HG02973 (cell line): ENCODE results near the gene ESYT2.

Experiments used
- ATAC-seq: cut with Tn5 transposase; IDR thresholded peaks from one replicate; pipeline ENCODE4 v1.9.1; 2021; ENCODE audit warnings: moderate library complexity; ENCODE audit not compliant: unreplicated experiment

ESYT2 gene

GRCh38 chr7:158804335-158804734 lies 25.0 kb downstream of the ESYT2 start:
- no peak for ATAC-seq

DNA sequence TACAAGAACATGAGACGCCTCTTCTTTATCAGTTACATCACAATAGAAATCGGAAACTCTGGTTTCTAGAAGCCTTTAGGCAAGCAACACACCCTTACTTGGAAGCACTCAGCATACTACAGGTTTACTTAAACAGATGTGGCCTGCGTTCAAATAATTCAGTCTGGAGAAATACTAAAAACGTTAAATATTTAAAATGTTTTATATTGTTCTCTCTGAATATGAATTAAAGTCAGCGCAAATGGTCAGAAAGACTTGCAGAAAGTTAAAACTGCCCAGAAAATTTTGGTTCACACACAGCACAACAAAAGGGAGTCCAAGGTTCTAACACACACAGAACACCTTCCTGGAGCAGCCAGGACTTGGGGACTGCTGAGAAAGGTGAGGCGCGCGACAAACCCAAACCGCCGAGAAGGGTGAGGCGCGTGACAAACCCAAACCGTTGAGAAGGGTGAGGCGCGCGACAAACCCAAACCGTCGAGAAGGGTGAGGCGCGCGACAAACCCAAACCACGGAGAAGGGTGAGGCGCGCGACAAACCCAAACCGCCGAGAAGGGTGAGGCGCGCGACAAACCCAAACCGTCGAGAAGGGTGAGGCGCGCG lies 25.8 kb downstream of the ESYT2 start:
- ATAC-seq, result no peak

GRCh38 chr7:158802535-158803366 lies 26.6 kb downstream of the ESYT2 start:
- no peak for ATAC-seq

DNA sequence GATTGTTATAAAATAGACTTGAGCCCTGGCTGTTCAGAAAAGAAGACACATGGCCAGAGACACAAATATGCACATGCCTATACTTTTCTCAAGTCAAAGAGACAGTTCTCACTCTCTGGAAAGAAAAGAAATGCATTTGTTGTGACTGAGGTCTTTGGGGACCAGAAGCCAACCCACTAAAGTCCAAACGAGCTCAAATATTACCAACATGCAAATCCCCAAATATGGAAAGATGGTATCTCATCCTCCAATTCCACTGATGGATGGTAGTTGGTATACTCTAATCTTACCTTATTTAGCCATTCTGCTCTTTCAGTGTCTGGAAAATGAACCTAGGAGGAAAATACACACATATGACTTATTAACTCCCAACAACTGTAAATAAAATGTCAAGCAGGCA lies 30.6 kb downstream of the ESYT2 start:
- no peak for ATAC-seq

GRCh38 chr7:158796667-158797066 lies 32.6 kb downstream of the ESYT2 start:
- ATAC-seq, result no peak

DNA sequence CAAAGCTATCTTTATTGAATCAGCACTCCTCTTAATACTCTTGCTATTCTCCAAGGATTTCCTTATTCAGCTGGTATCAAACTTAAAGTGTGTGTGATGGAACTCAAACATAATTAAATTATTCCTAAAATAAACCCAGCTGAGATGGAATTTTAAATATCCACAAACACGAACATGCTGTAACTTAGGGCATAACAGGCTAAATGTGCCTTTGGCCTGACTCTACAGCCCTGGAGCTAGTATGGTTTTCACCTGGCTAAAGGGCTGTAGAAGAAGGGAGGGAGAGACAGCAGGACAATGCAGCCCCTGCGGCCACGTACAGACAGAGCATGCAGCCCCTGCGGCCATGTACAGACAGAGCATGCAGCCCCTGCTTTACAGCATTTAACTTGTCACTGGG lies 34.0 kb downstream of the ESYT2 start:
- no peak for ATAC-seq

GRCh38 chr7:158791107-158791506 lies 38.2 kb downstream of the ESYT2 start:
- ATAC-seq, result no peak

DNA sequence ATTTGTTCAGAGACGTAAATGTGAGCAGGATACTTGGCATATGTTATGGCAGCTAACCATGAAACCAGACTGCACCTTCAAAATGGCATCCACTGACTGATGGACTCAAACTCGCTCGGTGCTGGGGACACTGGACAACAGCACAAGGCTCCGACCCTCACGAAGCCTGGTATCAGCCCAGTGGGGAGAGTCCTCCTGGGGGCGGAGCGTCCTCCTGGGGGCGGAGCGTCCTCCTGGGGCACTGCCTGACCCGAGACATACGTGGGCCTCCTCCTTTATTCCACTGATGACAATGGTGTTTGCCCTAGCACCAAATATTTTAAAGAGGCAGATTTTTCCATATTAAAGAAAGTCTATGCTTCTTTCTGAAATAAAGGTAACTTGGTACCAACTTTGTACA lies 39.5 kb downstream of the ESYT2 start:
- no peak for ATAC-seq

DNA sequence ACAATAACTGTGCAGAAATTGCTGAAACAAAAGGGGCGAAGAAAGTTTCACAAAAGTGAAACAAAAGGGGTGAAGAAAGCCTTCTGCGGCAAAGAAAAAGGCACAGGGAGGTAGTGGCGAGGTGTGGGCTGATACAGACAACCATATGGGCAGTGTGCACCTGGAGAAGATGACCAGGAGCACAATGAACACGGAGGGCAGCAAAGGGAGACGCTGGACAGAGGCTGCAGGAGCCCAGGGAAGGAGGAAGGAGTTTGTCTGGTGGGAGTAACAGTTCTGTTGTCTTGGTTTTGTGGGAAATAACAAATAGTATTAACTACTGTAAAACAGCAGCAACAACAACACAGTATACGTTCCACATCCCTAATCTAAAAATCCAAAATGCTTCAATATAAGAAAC lies 42.4 kb downstream of the ESYT2 start:
- no peak for ATAC-seq

DNA sequence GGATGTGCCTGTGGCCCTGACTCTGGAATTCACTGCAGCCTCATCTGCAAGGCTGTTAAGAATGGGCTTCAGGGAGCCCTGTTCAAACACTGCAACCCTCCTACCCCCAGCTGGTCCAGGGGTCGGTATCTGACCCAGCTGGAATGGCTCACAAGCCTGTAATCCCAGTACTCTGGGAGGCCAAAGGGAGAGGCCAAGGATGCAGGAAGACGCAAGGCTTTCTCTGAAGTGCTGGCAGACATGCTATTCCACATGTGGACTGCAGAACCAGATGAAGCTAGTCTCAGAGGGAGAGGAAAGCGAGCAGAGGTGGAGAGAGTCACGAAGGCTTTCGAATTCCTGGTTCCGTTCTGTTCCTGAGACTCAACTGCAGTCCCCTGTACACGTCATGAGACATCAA lies 45.0 kb downstream of the ESYT2 start:
- no peak for ATAC-seq

DNA sequence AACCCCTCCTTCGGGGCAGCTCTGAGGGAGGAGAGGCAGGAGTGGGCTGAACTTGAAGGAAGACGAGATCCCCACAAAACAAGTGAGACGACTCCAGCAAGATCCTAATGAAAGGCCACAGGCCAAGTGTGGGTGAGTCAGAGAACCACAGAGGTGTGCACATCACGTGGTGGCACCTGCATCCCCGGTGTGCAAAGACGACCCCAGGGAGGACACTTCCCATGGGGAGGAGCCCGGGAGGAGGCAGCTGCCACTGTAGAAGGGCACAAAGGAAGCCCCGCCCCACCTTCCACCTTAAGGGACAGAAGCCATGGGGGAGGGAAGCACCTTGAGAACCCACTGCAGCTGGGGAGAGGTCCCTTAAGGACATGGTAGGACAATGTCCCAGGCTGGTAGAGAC lies 45.7 kb downstream of the ESYT2 start:
- no peak for ATAC-seq

- ATAC-seq, result no peak
Measured at GRCh38 chr7:158782761-158783401, 46.4 kb downstream of the ESYT2 start.

DNA sequence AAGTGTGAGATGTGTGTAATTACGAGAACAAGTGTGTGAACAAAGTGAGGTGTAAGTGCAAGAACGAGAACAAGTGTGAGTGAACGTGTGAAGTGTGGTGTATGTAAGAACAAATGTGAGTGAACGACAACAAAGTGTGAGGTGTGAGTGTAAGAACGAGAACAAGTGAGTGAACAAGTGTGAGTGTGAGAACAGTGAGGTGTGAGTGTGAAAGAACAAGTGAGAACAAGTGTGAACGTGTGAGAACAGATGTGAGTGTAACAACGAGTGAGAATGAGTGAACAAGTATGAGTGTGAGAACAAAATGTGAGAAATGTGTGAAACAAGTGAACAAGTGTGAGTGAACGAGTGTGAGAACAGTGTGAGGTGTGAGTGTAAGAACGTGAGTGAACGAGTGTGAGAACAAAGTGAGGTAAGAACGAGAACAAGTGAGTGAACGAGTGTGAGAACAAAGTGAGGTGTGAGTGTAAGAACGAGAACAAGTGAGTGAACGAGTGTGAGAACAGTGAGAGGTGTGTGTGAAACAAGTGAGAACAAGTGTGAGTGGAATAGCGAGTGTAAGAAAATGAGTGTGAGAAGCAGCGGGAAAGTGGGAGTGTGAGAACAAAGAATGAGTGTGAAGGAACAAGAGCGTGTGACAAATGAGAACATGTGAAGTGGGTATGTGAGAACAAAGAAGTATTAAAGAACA lies 47.2 kb downstream of the ESYT2 start:
- ATAC-seq, result no peak

DNA sequence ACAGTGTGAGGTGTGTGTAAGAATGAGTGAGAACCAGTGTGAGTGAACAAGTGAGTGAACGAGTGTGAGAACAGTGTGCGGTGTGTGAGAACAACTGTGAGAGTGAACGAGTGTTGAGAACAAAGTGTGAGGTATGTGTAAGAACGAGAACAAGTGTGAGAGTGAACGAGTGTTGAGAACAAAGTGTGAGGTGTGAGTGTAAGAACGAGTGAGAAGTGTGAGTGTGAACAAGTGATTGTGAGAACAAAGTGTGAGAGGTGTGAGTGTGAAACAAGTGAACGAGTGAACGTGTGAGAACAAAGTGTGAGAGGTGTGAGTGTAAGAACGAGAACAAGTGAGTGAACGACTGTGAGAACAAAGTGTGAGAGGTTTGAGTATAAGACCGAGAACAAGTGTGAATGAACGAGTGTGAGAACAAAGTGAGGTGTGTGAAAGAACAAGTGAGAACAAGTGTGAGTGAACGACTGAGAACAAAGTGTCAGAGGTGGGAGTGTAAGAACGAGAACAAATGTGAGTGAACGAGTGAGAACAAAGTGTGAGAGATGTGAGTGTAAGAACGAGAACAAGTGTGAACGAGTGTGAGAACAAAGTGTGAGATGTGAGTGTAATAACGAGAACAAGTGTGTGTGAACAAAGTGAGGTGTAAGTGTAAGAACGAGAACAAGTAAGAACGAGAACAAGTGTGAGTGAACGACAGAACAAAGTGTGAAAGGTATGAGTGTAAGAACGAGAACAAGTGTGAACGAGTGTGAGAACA lies 47.9 kb downstream of the ESYT2 start:
- ATAC-seq, result no peak

DNA sequence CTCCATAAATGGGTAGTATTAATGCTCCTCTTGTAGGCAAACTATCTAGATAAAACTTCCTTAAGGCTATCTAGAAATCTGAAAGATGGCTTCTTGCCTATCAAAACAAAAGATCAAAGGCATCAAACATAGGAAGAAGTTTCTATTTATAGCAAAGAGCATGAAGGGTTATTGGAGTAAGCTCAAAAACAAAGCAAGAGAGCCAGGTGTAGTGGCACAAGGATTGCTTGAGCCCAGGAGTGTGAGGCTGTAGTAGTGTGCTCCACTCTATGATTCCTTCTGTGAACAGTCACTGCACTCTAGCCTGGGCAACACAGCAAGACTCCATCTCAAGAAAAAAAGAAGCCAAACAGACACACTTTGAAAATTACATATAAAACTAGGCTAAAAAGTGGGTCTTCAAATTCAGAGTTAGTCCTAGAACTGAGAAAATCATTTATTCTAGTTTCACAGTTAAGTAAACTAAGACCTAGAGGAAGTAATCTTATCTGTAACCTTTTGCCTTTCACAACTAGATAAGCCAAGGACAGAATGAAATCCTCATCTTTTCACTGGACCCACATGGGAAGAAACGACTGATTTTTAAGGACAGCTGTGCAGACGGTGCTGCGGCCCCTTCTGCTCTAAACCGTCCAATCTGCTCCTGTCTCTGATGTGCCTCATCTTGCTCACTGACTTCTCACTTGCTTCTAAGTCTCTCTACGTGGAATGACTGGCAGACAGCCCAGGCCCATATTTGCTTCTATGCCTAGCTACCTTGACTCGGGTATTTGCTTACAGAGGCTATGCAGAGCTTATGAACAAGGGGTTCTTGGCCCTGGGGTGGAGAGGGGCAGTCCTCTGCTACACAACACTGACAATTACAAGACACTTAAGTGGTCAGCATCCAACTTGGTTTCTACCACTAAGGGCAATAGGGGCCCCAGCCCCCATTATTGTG lies 50.0 kb downstream of the ESYT2 start:
- no peak for ATAC-seq

DNA sequence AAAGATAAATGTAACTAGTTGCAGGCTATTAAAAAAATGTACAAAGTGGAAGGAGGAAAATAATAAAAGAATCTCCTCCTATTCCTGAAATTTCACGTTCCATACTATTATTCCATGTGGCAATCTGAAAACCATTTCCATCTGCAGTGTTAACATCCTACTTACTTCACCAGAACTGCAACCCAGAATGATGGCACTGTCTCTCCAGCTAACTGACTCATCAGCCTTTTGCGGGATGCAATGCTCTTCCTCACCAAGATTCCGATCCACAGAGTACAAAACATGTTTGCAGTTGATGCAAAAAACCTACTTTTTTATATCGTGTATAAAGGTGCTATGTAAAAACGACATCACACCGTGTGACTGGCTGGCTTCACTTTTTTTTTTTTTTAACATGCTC lies 50.8 kb downstream of the ESYT2 start:
- no peak for ATAC-seq

- no peak for ATAC-seq
Measured at GRCh38 chr7:158777793-158778192, 51.5 kb downstream of the ESYT2 start.

- ATAC-seq, result no peak
Measured at GRCh38 chr7:158776474-158776873, 52.8 kb downstream of the ESYT2 start.

- ATAC-seq, result no peak
Measured at GRCh38 chr7:158774952-158775351, 54.4 kb downstream of the ESYT2 start.

DNA sequence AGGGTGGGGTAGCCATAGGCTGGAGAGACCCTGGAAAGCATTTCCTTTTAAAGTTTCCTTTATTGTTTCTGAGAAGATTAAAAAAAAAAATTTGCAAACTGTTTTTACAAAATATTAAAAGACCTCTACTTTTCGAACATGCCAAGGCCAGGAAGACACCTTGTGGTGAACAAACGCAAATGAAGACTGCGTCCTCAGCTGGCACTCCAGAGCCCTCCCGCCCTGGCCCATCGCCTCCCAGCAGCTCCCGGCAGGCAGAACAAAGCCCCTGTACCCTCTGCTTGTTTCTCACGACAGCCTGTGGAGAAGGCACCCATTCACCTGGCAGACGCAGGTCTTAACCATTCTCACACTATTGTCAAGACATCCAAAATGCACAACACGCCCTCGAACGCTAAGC lies 56.4 kb downstream of the ESYT2 start:
- ATAC-seq, result no peak
